HL-60/S4 treated with retinoic acid at 250 ng/mL for 4 days and 3 days (cell line): ENCODE results near the gene GABBR2.

ENCODE experiments used
- in situ Hi-C: fragments of 300-500 bp; cut with MboI; formaldehyde crosslinking; loops from 2 replicates; pipeline ENCODE4 v1.7.0; 2022; ENCODE audit warnings: low sequenced_read_pairs

GABBR2 gene

DNA sequence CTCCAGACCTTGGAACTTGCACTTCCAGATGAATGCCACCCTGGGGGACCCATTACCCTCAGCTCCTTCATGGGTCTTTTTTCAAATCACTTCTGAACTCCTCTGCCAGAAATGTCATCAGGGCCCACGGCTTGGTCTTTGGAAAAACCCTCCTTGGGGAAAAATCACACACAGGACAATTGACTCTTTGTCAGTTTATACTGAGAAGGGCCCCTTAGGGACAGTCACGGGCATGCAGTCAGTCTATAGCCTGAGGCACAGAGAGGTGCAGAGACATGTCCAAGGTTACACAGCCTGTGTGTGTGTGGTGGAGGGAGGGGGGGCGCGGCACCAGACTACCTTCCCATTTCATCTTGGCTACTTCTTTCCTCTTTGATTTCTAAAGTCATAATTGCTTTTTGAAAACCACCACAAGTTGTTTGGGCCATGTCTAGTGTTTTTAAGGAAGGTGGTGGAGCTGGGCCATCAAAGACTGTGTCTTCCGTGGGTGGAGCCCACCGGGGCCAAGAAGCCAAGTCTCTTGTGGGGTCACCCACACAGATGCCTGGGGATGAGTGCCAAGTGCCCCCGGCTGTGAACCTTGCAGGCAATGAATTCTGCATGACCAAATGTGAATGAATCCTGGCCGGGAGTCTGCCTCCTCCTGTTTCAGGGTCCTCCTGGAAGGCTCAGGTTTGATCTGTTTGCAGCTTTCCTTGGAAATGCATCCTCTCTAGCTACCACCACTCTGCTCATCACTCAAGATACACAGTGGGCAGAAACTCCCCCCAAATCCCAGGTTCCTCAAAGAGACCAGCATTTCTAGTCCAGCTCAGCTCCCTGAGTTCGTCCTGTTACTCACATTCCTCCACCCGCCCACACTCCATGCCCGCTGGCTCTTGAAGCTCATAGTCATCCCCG, 253.2 kb downstream of the GABBR2 start:
- in situ Hi-C loops, result no loop called here

DNA sequence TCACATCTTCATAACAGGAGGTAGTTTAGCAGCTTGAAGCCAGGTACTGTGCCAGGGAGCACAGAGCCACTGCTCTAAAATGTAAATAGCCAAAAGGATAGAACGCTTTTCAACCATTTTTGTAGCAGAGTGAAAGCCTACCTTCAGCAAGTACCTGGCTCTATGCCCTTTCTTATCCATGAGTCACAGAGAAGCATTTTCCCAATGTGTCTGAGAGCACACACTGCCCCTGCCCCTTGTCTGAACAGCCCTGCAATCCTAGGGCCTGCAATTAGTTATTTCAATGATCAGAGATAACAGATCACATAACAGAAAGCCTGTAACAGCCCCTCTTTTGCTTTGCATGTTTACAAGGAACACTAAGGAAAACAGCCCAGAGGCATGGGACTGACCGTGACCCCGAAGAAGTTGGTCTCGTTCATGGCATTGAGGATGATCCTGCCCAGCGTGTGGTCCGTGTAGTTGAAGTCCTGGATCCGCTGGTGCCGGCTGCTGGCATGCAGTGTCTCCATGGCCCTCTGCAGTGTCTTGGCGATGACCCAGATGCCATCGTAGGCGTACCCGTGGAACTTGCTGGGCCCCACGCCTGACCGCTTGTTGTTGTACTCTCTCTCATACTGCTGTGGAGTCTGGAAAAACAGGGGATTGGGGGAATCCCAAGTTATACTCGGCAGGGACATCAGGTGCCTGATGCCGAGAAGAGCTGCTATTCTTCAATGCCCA, 255.0 kb downstream of the GABBR2 start:
- in situ Hi-C loops, result no loop called here

DNA sequence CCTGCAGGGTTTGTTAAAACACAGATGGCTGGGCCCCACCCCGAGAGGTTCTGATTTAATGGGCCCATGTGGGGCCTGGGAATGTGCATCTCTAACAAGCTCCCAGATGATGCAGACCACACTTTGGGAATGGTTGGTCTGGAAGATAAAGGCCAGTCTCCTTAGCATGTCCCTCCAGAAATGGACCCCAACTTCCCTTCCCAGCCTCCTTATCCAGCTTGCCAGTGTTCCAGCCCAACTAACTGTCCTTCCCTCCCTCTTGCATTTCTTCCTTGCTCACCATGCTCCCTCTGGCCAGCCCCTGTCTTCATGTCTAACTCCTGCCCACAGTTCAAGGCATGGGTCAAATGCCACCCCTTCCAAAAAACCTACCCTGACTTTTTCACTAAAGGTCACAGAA, 257.2 kb downstream of the GABBR2 start:
- in situ Hi-C loops, result no loop called here

DNA sequence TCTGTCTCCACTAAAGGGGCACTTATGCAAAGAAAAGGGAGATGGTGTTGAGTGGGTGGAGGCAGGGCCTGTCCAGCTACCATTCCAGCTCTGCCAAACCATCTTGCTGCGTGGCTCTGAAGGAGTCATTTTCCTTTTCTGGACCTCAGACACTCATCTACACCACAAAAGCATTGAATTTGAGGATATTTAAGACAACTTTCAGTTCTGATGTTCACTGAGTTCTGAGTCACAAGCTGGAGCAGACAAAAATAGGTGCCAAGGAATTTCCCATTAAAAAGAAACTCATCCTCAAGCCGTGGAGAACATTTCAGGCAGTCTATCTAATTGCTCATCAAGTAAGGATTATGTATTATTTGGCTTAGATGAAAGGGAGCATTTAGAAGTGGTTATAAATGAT, 258.2 kb downstream of the GABBR2 start:
- in situ Hi-C loops, result no loop called here

- in situ Hi-C loops, result no loop called here
These were observed 258.9 kb downstream of the GABBR2 start for GRCh38 chr9:98449871-98450270.

- in situ Hi-C loops, result no loop called here
These were observed 263.2 kb downstream of the GABBR2 start for GRCh38 chr9:98445576-98445975.

DNA sequence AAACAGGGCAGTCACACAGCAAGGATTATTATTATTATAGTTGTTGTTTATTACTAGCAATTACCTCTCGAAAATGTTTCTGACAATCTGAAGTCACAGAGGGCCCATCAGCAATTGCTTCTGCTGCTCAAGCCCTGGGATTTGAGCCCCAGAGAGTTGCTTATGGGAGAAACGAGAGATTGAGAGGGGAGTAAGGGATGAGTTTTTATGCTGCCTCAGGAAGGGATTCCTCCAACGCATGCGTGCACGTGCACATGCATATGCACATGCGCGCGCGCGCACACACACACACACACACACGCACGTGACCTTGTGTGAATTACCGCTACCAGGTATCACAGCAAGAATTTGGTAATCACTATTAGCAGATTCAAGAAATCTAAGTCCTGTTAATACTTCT, 264.1 kb downstream of the GABBR2 start:
- in situ Hi-C loops, result no loop called here

GRCh38 chr9:98442541-98442940, 266.2 kb downstream of the GABBR2 start:
- in situ Hi-C loops, result no loop called here

GRCh38 chr9:98442114-98442513, 266.6 kb downstream of the GABBR2 start:
- in situ Hi-C loops, result no loop called here

DNA sequence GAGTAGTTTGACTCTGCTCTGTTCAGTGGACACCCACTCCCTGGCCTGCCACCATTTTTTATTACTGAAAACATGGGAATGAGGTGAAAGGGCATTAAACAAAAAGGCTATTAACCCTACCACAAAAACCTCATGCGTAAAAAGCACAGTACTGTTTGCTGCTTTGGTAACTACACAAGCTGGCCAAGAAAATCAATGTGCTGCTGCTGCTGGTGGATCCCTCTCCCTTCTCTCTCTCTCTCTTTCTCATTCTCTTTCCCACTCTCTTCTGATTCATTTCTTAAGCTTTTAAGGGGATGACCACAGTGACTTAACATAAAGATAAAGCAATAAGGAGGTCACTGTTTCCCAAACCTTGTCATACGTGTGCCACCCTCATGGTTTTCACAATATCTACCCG, 270.1 kb downstream of the GABBR2 start:
- in situ Hi-C loops, result no loop called here

DNA sequence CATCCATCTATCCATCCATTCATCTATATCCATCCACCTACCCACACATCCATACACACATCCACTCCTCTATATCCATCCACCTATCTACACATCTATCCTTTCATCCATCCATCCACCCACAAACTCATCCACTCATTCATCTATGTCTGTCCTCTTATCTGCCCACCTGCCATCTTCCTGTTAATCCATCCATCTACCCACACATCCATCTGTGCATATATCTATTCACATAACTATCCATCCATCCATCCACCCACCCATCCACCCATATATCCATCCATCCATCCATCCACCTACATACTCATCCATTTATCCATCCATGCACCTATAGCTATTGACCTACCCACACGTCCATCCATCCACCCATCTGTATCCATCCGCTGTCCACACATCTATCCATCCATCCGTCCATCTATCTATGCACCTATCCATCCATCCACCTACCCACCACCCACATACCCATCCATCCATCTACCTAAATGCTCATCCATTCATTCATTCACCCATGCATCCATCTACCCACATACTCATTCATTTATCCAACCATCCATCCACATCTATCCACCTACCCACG, 271.2 kb downstream of the GABBR2 start:
- in situ Hi-C loops, result no loop called here

GRCh38 chr9:98432960-98433359, 275.8 kb downstream of the GABBR2 start:
- in situ Hi-C loops, result no loop called here

DNA sequence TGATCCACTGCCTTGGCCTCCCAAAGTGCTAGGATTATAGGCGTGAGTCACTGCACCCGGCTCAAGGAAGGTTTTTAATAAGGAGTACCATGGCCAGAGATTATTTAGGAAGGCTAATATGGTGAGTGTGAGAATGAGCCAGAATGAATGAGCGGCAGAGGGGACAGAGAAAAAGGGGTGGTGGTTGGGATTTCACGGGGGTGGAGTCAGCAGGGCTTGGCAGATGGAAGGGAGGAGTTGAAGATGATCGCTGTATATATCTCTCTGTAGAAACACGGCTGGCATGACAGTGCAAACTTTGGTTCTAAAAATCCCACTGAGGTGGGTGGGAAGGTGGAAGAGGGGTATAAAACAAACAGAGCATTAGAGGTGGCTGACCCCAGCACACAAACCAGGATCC, 276.6 kb downstream of the GABBR2 start:
- in situ Hi-C loops, result no loop called here

- in situ Hi-C loops, result no loop called here
These were observed 278.0 kb downstream of the GABBR2 start for GRCh38 chr9:98430535-98431292.

DNA sequence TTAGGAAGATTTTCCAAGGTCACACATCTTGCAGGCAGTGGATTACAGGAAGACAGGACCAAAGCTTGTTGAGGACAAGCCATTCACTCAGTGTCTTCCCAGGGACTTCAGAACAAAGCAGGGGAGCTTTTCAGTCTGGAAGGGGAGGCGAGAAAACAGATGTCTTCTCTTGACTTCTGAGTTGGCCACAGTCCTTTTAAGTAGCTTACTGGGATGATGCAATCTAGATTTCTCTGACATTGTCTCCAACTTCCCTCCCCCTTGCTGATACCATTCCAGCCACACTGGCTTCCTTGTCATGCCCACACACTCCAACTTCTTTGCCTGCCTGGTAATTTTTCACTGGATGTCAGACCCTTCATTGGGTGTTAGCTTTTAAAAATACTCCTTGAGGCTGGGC, 279.1 kb downstream of the GABBR2 start:
- in situ Hi-C loops, result no loop called here

DNA sequence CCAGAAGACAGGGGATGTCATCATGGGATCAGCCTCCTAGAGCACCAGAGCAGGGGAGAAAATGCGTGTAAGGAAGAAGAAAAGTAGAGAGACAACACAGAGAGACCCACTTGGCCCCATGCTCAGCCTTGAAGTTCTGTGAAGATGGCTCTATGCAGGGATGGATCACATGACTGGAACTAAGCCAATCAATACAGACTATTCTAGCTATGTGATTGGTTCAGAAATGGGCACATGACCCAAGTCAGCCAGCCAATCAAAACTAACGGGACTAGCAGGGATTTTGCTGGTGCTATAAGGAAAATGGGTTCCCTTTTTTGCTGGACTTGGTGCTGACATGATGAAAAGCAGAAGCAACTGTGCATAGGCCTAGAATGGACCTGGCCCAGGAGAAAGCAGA, 280.3 kb downstream of the GABBR2 start:
- in situ Hi-C loops, result no loop called here

DNA sequence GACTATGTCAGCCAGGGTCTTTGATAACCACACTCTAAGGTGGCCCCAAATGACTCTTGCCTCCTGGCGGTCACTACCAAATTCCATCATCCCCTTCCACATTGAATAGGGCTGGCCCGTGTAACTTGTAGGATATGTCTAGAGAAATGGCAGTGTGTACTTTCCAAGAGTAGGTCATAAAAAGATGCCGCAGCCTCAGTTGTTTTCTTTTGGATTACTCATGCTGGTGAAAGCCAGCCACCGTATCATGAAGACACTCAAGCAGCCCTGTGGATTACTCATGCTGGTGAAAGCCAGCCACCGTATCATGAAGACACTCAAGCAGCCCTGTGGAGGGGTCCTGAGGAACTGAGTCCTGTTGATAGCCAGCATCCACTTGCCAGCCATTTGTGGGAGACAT, 281.2 kb downstream of the GABBR2 start:
- in situ Hi-C loops, result no loop called here

DNA sequence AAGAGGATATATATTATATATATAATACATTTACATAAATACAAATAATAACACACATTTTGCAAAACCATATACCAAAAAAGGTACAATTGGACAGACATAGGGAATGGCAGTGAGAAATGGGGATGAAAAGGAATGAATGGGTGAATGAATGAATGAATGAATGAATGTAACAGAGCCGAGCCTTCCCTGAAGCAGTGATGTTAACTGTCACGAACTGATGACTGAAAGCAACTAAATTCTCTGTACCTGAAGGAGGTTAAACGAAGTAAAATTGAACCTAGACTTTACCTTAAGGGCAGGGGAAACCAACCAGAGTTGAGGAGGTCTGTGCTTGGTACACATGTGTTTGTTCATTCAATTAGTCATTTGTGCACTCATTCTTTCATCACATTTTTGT, 283.7 kb downstream of the GABBR2 start:
- in situ Hi-C loops, result no loop called here

DNA sequence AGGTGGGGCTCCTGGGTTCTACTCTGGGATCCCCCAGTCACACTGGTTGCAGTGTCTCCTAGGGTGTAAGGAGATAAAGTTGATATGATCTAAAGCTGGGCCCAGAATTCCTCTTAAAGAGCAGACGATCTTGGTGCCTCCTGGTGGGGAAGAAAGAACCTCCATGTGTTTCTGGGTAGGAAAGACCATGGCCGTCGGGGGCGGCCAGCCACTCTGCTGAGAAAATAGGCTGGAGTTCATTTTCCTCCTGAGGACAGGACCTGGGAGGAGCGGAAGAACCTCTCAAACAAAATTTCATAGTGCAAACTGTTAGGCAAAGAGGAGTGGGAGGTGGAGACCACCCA, 289.5 kb downstream of the GABBR2 start:
- in situ Hi-C loops, result no loop called here

- in situ Hi-C loops, result no loop called here
These were observed 290.0 kb downstream of the GABBR2 start for GRCh38 chr9:98418578-98419259.
